ENCODE measurements around the gene NBPF20.
"Not testable (repeated sequence)": the region's sequence is repeated elsewhere in the genome, so short reads cannot be mapped to it uniquely, and the experiment has no call there.

GRCh38 chr1:145460048-145460447 lies 34.6 kb upstream of the NBPF20 start:
- not testable (repeated sequence) for TF ChIP-seq POLR2A, CTCF (IDR thresholded peaks at IDR 0.05)
